GM12878 (cell line): ENCODE data around the gene SEMA5A. TPM values are rescaled to one million over a fixed set of nuclear protein-coding genes. Genes with fewer than 3 reads are reported as not detected.

ENCODE experiments used
- BACH1 ChIP-seq: fragments of 450-650 bp; IDR thresholded peaks from 2 replicates; pipeline ENCODE4 v1.6.1; 2017; ENCODE audit warnings: mild to moderate bottlenecking, borderline replicate concordance
- CHD2 ChIP-seq: IDR thresholded peaks from 2 replicates; pipeline ENCODE4 v1.6.1; 2011; ENCODE audit warnings: low read depth, low read length, improper control_type of control experiment, borderline replicate concordance
- CUX1 ChIP-seq: IDR thresholded peaks from 2 replicates; pipeline ENCODE4 v1.6.1; 2012; ENCODE audit warnings: improper control_type of control experiment, low read depth, low read length; ENCODE audit not compliant: insufficient replicate concordance
- IKZF2 ChIP-seq, 2 experiments: fragments of 450-650 bp; IDR thresholded peaks; 2 replicates each; pipeline ENCODE4 v1.6.1; 2017; ENCODE audit warnings: mild to moderate bottlenecking in 2 of 2, moderate library complexity in 2 of 2
- KDM1A ChIP-seq: fragments of 200-600 bp; sonication (generic); IDR thresholded peaks from 2 replicates; pipeline ENCODE4 v1.6.1; 2016; ENCODE audit warnings: borderline replicate concordance
- NRF1 ChIP-seq: conservative IDR thresholded peaks from 2 replicates; pipeline ENCODE4 v1.6.1; 2011; ENCODE audit warnings: mild to moderate bottlenecking, low read depth, low read length, improper control_type of control experiment
- RB1 ChIP-seq: fragments of 450-650 bp; formaldehyde crosslinking; IDR thresholded peaks from 2 replicates; pipeline ENCODE4 v1.6.1; 2017; ENCODE audit warnings: mild to moderate bottlenecking, borderline replicate concordance
- SREBF1 ChIP-seq: IDR thresholded peaks from 2 replicates; pipeline ENCODE4 v1.6.1; 2012; ENCODE audit warnings: mild to moderate bottlenecking, low read length
- USF1 ChIP-seq: IDR thresholded peaks from 2 replicates; pipeline ENCODE4 v1.6.1; 2011; ENCODE audit warnings: borderline replicate concordance, low read depth, mild to moderate bottlenecking, moderate library complexity, mixed read lengths, low read length; ENCODE audit not compliant: insufficient read depth; ENCODE audit errors: extremely low read length
- ZBTB40 ChIP-seq: fragments of 450-650 bp; IDR thresholded peaks from 2 replicates; pipeline ENCODE4 v1.6.1; 2016; ENCODE audit warnings: mild to moderate bottlenecking, moderate library complexity, borderline replicate concordance
- polyA plus RNA-seq, 11 experiments: library from polyadenylated mRNA; depleted of rRNA in 4 of 11; unstranded in 6 of 11; stranded (reverse) in 5 of 11; fragments of >200 nt; fragmentation: Nextera tagmentation in 4 of 11; fragmentation: Illumina TruSeq in 1 of 11; extraction: Ambion mirVana in 4 of 11; extraction: Trizol in 1 of 11; gene quantifications; 1 replicate in 1 of 11; 2 replicates in 10 of 11; pipeline versions ENCODE4 v1.2.1 to v1.2.3, GENCODE V29; 2011 to 2016; ENCODE audit warnings: inconsistent platforms in 2 of 11, missing spikeins in 2 of 11, low read depth in 1 of 11
- total RNA-seq, 4 experiments: library from RNA; depleted of rRNA in 3 of 4; stranded (reverse); fragments of >200 nt in 3 of 4; fragmentation: Illumina TruSeq in 1 of 4; extraction: Trizol in 1 of 4; gene quantifications; 2 replicates each; pipeline versions ENCODE4 v1.2.1 to v1.2.3, GENCODE V29; 2013 to 2021

The SEMA5A gene
- total and polyA plus RNA-seq, 10 of the 15 experiments (the other 5 are each of a cell fraction or from before 2014, with no cell fraction given): 0.03 to 2.4 (median 0.09) TPM; not detected in 1

- TF ChIP-seq IKZF2 (IDR thresholded peaks at IDR 0.05): no peak
- TF ChIP-seq ZBTB40: no peak
- TF ChIP-seq NRF1: no peak
- no peak for TF ChIP-seq USF1
- no peak for TF ChIP-seq RB1
- TF ChIP-seq SREBF1: no peak
- no peak for TF ChIP-seq KDM1A
- TF ChIP-seq CHD2: no peak
- TF ChIP-seq BACH1: no peak
- no peak for TF ChIP-seq CUX1
Observed at GRCh38 chr5:9495121-9495520, 50.8 kb downstream of the SEMA5A start (continued).
